HEK293 (cell line): ENCODE results near the gene EEF1A2.

Experiments used
- CTCF ChIA-PET: fragments of 350-600 bp; formaldehyde crosslinking; extraction: SDS; loops from one replicate; lab custom pipeline; 2021; ENCODE audit warnings: antibody characterized with exemption; lab: Yijun Ruan, JAX
- POLR2A ChIA-PET: fragments of 300-600 bp; formaldehyde crosslinking; extraction: SDS; loops from one replicate; lab custom pipeline; 2020; ENCODE audit warnings: antibody characterized with exemption, inconsistent platforms; lab: Yijun Ruan, JAX
- H3K27ac ChIP-seq: fragments of 200-500 bp; sonication (Bioruptor generic); 2 replicates; pipeline ENCODE4 v1.5.1; 2014; ENCODE audit warnings: low read depth, low read length, control low read depth, inconsistent platforms; ENCODE audit errors: extremely low read depth
- H3K36me3 ChIP-seq, 2 experiments: fragments of 200-500 bp in 1 of 2; sonication (Bioruptor generic) in 1 of 2; 1 replicate in 1 of 2; 2 replicates in 1 of 2; pipeline ENCODE4 v1.5.1; 2014 to 2017; ENCODE audit warnings: inconsistent platforms in 2 of 2, low read length in 2 of 2; ENCODE audit not compliant: control insufficient read depth in 2 of 2, insufficient read depth in 1 of 2
- H3K4me1 ChIP-seq: fragments of 200-500 bp; sonication (Bioruptor generic); 2 replicates; pipeline ENCODE4 v1.5.1; 2014; ENCODE audit warnings: mild to moderate bottlenecking, low read length, inconsistent platforms; ENCODE audit not compliant: control insufficient read depth, insufficient read depth
- H3K4me3 ChIP-seq: 2 replicates; pipeline ENCODE4 v1.5.1; 2011; ENCODE audit warnings: low read depth, mild to moderate bottlenecking, control low read depth, low read length, moderate library complexity
- H3K9me3 ChIP-seq: fragments of 200-500 bp; sonication (Bioruptor generic); 2 replicates; pipeline ENCODE4 v1.5.1; 2014; ENCODE audit warnings: low read depth, low read length, inconsistent platforms; ENCODE audit not compliant: control insufficient read depth, insufficient read depth
- BCL11B ChIP-seq: fragments of 450-650 bp; formaldehyde crosslinking; IDR thresholded peaks from 2 replicates; pipeline ENCODE4 v1.5.1; 2016; ENCODE audit warnings: low read depth, missing biosample characterization, missing genetic modification characterization
- GFI1B ChIP-seq: fragments of 450-650 bp; formaldehyde crosslinking; IDR thresholded peaks from 2 replicates; pipeline ENCODE4 v1.5.1; 2016; ENCODE audit warnings: missing biosample characterization, missing genetic modification characterization
- GLIS1 ChIP-seq: fragments of 450-650 bp; formaldehyde crosslinking; IDR thresholded peaks from 2 replicates; pipeline ENCODE4 v1.5.1; 2016; ENCODE audit warnings: missing biosample characterization, missing genetic modification characterization
- KLF8 ChIP-seq: fragments of 450-650 bp; formaldehyde crosslinking; IDR thresholded peaks from 2 replicates; pipeline ENCODE4 v1.5.1; 2016; ENCODE audit warnings: missing biosample characterization, missing genetic modification characterization
- OVOL3 ChIP-seq: fragments of 450-650 bp; formaldehyde crosslinking; IDR thresholded peaks from 2 replicates; pipeline ENCODE4 v1.5.1; 2016; ENCODE audit warnings: missing biosample characterization, missing genetic modification characterization
- PRDM1 ChIP-seq: fragments of 450-650 bp; formaldehyde crosslinking; IDR thresholded peaks from 2 replicates; pipeline ENCODE4; 2016; ENCODE audit warnings: missing biosample characterization, missing genetic modification characterization
- TRIM28 ChIP-seq: IDR thresholded peaks from 2 replicates; pipeline ENCODE4 v1.6.1; 2011; ENCODE audit warnings: low read length, control low read depth, borderline replicate concordance
- YY1 ChIP-seq: fragments of 450-650 bp; formaldehyde crosslinking; IDR thresholded peaks from 2 replicates; pipeline ENCODE4 v1.5.1; 2018; ENCODE audit warnings: missing biosample characterization, missing genetic modification characterization
- ZBTB7A ChIP-seq: fragments of 450-650 bp; formaldehyde crosslinking; IDR thresholded peaks from 2 replicates; pipeline ENCODE4 v1.5.1; 2016; ENCODE audit warnings: low read depth, missing biosample characterization, missing genetic modification characterization
- ZNF169 ChIP-seq: fragments of 450-650 bp; formaldehyde crosslinking; IDR thresholded peaks from 2 replicates; pipeline ENCODE4 v1.5.1; 2016; ENCODE audit warnings: missing biosample characterization, missing genetic modification characterization
- ZNF266 ChIP-seq: fragments of 450-650 bp; formaldehyde crosslinking; IDR thresholded peaks from 2 replicates; pipeline ENCODE4 v1.5.1; 2016; ENCODE audit warnings: missing biosample characterization, missing genetic modification characterization, low read depth
- ZNF335 ChIP-seq: fragments of 450-650 bp; formaldehyde crosslinking; conservative IDR thresholded peaks from 2 replicates; pipeline ENCODE4 v1.5.1; 2016; ENCODE audit warnings: missing biosample characterization, missing genetic modification characterization
- ZNF354C ChIP-seq: fragments of 450-650 bp; formaldehyde crosslinking; IDR thresholded peaks from 2 replicates; pipeline ENCODE4 v1.5.1; 2016; ENCODE audit warnings: missing biosample characterization, missing genetic modification characterization, low read depth, borderline replicate concordance
- ZNF510 ChIP-seq: fragments of 450-650 bp; formaldehyde crosslinking; IDR thresholded peaks from 2 replicates; pipeline ENCODE4 v1.5.1; 2018; ENCODE audit warnings: mild to moderate bottlenecking, missing genetic modification characterization, missing biosample characterization; ENCODE audit not compliant: insufficient replicate concordance
- ZNF521 ChIP-seq: fragments of 450-650 bp; formaldehyde crosslinking; IDR thresholded peaks from 2 replicates; pipeline ENCODE4 v1.5.1; 2017; ENCODE audit warnings: missing biosample characterization, mild to moderate bottlenecking, missing genetic modification characterization
- ZNF585B ChIP-seq: fragments of 450-650 bp; formaldehyde crosslinking; IDR thresholded peaks from 2 replicates; pipeline ENCODE4 v1.5.1; 2016; ENCODE audit warnings: missing biosample characterization, missing genetic modification characterization
- ZNF747 ChIP-seq: fragments of 450-650 bp; formaldehyde crosslinking; IDR thresholded peaks from 2 replicates; pipeline ENCODE4 v1.5.1; 2016; ENCODE audit warnings: missing biosample characterization, missing genetic modification characterization
- TF ChIP-seq, protein P1 (sequence below): fragments of 450-650 bp; formaldehyde crosslinking; IDR thresholded peaks from 2 replicates; pipeline ENCODE4 v1.5.1; 2016; ENCODE audit warnings: missing biosample characterization, missing genetic modification characterization
- TF ChIP-seq, protein P2 (sequence below): fragments of 450-650 bp; formaldehyde crosslinking; IDR thresholded peaks from 2 replicates; pipeline ENCODE4 v1.5.1; 2016; ENCODE audit warnings: missing biosample characterization, missing genetic modification characterization
- TF ChIP-seq, protein P3 (sequence below): fragments of 450-650 bp; formaldehyde crosslinking; IDR thresholded peaks from 2 replicates; pipeline ENCODE4 v1.5.1; 2016; ENCODE audit warnings: missing biosample characterization, missing genetic modification characterization, borderline replicate concordance
- TF ChIP-seq, protein P4 (sequence below): fragments of 450-650 bp; formaldehyde crosslinking; optimal IDR thresholded peaks from 2 replicates; pipeline ENCODE3; 2016; ENCODE audit warnings: missing biosample characterization, mild to moderate bottlenecking, missing genetic modification characterization

Gene EEF1A2

DNA sequence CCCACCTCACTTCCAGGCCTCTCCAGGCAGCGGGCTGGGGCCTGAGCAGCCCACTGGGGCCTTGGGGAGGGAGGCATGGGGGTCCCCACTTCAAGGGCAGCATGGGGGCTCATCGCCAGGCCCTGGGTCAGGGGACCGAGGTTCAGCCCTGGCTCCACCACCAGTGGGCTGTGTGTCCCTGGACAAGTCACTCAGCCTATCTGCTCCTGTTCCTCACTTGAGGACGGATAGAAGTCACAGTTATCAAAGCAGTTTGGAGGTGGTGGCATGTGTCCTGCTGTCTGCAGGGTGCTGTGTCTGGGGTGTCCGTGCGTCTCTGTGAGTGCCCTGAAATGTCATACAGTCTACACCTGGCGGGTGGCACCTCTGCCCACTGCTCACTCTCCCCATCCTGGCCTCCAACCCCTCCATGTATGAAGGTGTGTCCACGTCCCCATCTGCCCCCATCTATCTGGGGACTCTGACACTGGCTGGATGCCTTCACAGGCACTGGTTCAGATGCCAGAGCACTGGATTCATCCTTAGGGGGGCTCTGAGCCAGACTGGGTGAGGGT is 3.6 kb downstream of the EEF1A2 start:
- no peaks in the 10 kb centered on the region for H3K4me1 ChIP-seq
- TF ChIP-seq ZNF585B (tag by site-specific recombination), result no peak
- TF ChIP-seq ZNF747 (tag by site-specific recombination), result no peak
- no peak for TF ChIP-seq PRDM1
- TF ChIP-seq ZBTB7A, result no peak
- TF ChIP-seq, protein P1, sequence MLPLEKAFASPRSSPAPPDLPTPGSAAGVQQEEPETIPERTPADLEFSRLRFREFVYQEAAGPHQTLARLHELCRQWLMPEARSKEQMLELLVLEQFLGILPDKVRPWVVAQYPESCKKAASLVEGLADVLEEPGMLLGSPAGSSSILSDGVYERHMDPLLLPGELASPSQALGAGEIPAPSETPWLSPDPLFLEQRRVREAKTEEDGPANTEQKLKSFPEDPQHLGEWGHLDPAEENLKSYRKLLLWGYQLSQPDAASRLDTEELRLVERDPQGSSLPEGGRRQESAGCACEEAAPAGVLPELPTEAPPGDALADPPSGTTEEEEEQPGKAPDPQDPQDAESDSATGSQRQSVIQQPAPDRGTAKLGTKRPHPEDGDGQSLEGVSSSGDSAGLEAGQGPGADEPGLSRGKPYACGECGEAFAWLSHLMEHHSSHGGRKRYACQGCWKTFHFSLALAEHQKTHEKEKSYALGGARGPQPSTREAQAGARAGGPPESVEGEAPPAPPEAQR (tag by site-specific recombination), result no peak
- no peak for TF ChIP-seq TRIM28
- TF ChIP-seq ZNF510 (tag by site-specific recombination), result no peak
- no peak for TF ChIP-seq KLF8 (tag by site-specific recombination)
- TF ChIP-seq ZNF354C (tag by site-specific recombination), result no peak
- TF ChIP-seq ZNF266 (tag by site-specific recombination), result no peak
- POLR2A ChIA-PET, result no interaction called here
- no peak overlapping the region for H3K27ac ChIP-seq
- H3K9me3 ChIP-seq, result no peaks in the 10 kb centered on the region
- H3K4me3 ChIP-seq, result no peak overlapping the region
- peaks cover 13 to 69% of the 10 kb centered on the region in 2 experiments; a peak in 2 of 3 replicates for H3K36me3 ChIP-seq
- CTCF ChIA-PET, result interaction anchor here (0.6 to 1.7 kb wide), 3 partner anchors 17 to 54 kb away, joined by 4 to 9 read pairs (median 4); no protein-coding TSS in a partner anchor

DNA sequence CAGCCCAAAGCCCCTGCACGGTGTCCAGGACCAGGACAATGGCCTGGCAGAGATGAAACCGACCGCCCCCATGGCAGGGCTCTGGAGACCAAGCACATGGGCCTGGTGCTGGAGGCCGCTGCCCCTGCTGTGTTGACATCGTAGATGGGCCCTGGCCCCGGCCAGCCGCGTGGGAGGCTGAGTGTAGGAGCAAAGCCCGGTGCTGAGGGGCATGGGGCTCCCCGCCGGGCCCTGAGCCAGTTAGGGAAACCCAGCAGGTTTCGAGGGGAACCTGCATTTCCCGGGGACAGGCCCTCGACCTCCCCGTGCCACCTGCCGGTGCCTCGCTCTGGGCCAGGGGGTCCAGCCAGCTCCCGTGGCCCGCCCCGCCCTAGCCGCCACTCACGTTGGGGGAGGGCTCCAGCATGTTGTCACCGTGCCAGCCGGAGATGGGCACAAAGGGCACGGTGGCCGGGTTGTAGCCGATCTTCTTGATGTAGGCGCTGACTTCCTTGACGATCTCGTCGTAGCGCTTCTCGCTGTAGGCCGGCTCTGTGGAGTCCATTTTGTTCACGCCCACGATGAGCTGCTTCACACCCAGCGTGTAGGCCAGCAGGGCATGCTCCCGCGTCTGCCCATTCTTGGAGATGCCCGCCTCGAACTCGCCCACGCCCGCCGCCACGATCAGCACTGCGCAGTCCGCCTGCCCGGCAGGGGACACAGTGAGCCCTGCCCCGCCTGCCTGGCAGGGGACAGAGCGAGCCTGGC is 4.3 kb downstream of the EEF1A2 start:
- Histone ChIP-seq H3K36me3 (peaks cover 13 to 70% of the 10 kb centered on the region in 2 experiments; a peak in 2 of 3 replicates), H3K27ac (no peak overlapping the region), H3K4me1 (no peaks in the 10 kb centered on the region)
- no peak for TF ChIP-seq OVOL3 (tag by site-specific recombination)
- TF ChIP-seq, protein P2, sequence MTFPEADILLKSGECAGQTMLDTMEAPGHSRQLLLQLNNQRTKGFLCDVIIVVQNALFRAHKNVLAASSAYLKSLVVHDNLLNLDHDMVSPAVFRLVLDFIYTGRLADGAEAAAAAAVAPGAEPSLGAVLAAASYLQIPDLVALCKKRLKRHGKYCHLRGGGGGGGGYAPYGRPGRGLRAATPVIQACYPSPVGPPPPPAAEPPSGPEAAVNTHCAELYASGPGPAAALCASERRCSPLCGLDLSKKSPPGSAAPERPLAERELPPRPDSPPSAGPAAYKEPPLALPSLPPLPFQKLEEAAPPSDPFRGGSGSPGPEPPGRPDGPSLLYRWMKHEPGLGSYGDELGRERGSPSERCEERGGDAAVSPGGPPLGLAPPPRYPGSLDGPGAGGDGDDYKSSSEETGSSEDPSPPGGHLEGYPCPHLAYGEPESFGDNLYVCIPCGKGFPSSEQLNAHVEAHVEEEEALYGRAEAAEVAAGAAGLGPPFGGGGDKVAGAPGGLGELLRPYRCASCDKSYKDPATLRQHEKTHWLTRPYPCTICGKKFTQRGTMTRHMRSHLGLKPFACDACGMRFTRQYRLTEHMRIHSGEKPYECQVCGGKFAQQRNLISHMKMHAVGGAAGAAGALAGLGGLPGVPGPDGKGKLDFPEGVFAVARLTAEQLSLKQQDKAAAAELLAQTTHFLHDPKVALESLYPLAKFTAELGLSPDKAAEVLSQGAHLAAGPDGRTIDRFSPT (tag by site-specific recombination), result peak; percentile 35; the same call in 1 of the 2 replicates
- TF ChIP-seq, all 188 proteins: peak for 1
- Histone ChIP-seq H3K9me3 (no peaks in the 10 kb centered on the region), H3K4me3 (no peak overlapping the region)
- ChIA-PET POLR2A (interaction anchor here (1.2 kb wide), 1 partner anchor 26 kb away, joined by 3 read pairs; the partner anchor contains the start of gene PPDPF), CTCF (no interaction called here)

DNA sequence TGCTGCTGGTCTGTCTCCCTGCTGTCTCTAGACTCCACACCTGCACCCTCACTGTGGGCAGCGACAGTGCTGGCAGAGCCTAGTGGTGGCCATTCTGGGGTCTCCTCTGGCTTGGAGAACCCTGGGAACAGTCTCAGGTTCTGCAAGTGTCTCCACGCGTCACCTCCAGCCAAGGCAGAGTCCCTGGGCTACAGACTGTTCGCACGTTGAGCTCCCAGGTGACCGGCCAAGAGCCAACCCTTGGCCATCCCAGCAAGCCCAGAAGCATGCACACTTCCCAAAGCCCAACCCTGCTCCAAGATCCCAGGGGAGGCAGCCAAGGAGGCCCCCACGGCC is 4.8 kb downstream of the EEF1A2 start:
- peaks cover 13 to 74% of the 10 kb centered on the region in 2 experiments; a peak in 2 of 3 replicates for H3K36me3 ChIP-seq
- CTCF ChIA-PET, result no interaction called here
- H3K4me3 ChIP-seq, result no peak overlapping the region
- H3K9me3 ChIP-seq, result no peaks in the 10 kb centered on the region
- H3K27ac ChIP-seq, result no peak overlapping the region
- POLR2A ChIA-PET, result interaction anchor here (1.2 kb wide), 1 partner anchor 26 kb away, joined by 3 read pairs; the partner anchor contains the start of gene PPDPF
- H3K4me1 ChIP-seq, result no peaks in the 10 kb centered on the region
- TF ChIP-seq, protein P3, sequence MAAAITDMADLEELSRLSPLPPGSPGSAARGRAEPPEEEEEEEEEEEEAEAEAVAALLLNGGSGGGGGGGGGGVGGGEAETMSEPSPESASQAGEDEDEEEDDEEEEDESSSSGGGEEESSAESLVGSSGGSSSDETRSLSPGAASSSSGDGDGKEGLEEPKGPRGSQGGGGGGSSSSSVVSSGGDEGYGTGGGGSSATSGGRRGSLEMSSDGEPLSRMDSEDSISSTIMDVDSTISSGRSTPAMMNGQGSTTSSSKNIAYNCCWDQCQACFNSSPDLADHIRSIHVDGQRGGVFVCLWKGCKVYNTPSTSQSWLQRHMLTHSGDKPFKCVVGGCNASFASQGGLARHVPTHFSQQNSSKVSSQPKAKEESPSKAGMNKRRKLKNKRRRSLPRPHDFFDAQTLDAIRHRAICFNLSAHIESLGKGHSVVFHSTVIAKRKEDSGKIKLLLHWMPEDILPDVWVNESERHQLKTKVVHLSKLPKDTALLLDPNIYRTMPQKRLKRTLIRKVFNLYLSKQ, result no peak
- TF ChIP-seq GFI1B (tag by site-specific recombination) (no peak), ZNF335 (tag by site-specific recombination) (no peak), BCL11B (tag by site-specific recombination) (no peak), GLIS1 (no peak), ZNF521 (tag by site-specific recombination) (no peak), YY1 (tag by site-specific recombination) (no peak), ZNF169 (tag by site-specific recombination) (no peak)
- TF ChIP-seq, protein P4, sequence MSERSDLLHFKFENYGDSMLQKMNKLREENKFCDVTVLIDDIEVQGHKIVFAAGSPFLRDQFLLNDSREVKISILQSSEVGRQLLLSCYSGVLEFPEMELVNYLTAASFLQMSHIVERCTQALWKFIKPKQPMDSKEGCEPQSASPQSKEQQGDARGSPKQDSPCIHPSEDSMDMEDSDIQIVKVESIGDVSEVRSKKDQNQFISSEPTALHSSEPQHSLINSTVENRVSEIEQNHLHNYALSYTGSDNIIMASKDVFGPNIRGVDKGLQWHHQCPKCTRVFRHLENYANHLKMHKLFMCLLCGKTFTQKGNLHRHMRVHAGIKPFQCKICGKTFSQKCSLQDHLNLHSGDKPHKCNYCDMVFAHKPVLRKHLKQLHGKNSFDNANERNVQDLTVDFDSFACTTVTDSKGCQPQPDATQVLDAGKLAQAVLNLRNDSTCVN (tag by site-specific recombination), result no peak
